Sigmoid colon (tissue), 7 donors: ENCODE results near the gene PELI1. TPM values are rescaled to one million over a fixed set of nuclear protein-coding genes. Genes with fewer than 3 reads are reported as not detected.

Experiments used
- DNase-seq: peaks from one replicate; pipeline ENCODE4 v3.0.0-alpha.2; 2019
- H3K27ac ChIP-seq, 4 donors: fragments of 200-600 bp; sonication (generic); one replicate each; pipeline ENCODE4 v1.5.1; 2016 to 2019; ENCODE audit warnings: mild to moderate bottlenecking in 1 of 4
- H3K27me3 ChIP-seq, 3 donors: fragments of 200-600 bp; sonication (generic); one replicate each; pipeline ENCODE4 v1.5.1; 2019; ENCODE audit warnings: mild to moderate bottlenecking in 1 of 3
- H3K36me3 ChIP-seq, 4 donors: fragments of 200-600 bp; sonication (generic); one replicate each; pipeline ENCODE4 v1.5.1; 2016 to 2019
- H3K4me1 ChIP-seq, 4 donors: fragments of 200-600 bp; sonication (generic); one replicate each; pipeline ENCODE4 v1.5.1; 2017 to 2019
- H3K4me3 ChIP-seq, 4 donors: fragments of 200-600 bp; sonication (generic); one replicate each; pipeline ENCODE4 v1.5.1; 2017 to 2019; ENCODE audit warnings: mild to moderate bottlenecking in 2 of 4, moderate library complexity in 1 of 4
- H3K9me3 ChIP-seq, 4 donors: fragments of 200-600 bp in 3 of 4; sonication (generic) in 3 of 4; one replicate each; pipeline versions ENCODE4 v1.5.1 to v1.6.1; 2013 to 2019
- EP300 ChIP-seq, 4 donors: sonication (generic); formaldehyde crosslinking; IDR thresholded peaks; one replicate each; pipeline ENCODE4 v1.6.1; 2017; ENCODE audit warnings: antibody characterized with exemption in 4 of 4
- POLR2A ChIP-seq, 2 donors: fragments of 450-650 bp; IDR thresholded peaks; one replicate each; pipeline ENCODE4 v1.6.1; 2016; ENCODE audit warnings: antibody characterized with exemption in 2 of 2, mild to moderate bottlenecking in 2 of 2, moderate library complexity in 2 of 2
- POLR2AphosphoS5 ChIP-seq, 4 donors: sonication (generic); formaldehyde crosslinking; IDR thresholded peaks; one replicate each; pipeline ENCODE4 v1.6.1; 2017; ENCODE audit warnings: antibody characterized with exemption in 4 of 4
- WGBS, 2 donors: extraction: QIAGEN DNeasy Blood & Tissue Kit; methylation state at CpG; one replicate each; pipeline ENCODE4 v1.1.7; 2013; 5-methylcytosine and 5-hydroxymethylcytosine counted together
- intact Hi-C: fragments of 100-400 bp; cut with DNase I; formaldehyde crosslinking; loops from one replicate; pipeline ENCODE4 v1.15.1; 2023
- polyA plus RNA-seq, 3 donors: library from polyadenylated mRNA; stranded (reverse); fragments of 200-250 nt; gene quantifications; one replicate each; pipeline ENCODE4 v1.2.3, GENCODE V29; 2013
- total RNA-seq, 4 donors: library from RNA; depleted of rRNA; stranded (reverse); fragments of >200 nt; gene quantifications; one replicate each; pipeline ENCODE4 v1.1.0, GENCODE V29; 2016
- TF ChIP-seq, protein P1 (sequence below), 4 experiments: fragments of 450-650 bp in 3 of 4; fragments of 200-600 bp in 1 of 4; IDR thresholded peaks; one replicate each; pipeline ENCODE4 v1.5.1; 2016 to 2019; ENCODE audit warnings: antibody characterized with exemption in 4 of 4, mild to moderate bottlenecking in 3 of 4, moderate library complexity in 2 of 4
- donor health status: healthy with polysubstance abuse.
- donor health status: Bipolar disorder and iron deficiency.
- donor health status: healthy.

PELI1 gene
- total and polyA plus RNA-seq, 7 donors = 18.6 to 30.8 (median 24.3) TPM

DNA sequence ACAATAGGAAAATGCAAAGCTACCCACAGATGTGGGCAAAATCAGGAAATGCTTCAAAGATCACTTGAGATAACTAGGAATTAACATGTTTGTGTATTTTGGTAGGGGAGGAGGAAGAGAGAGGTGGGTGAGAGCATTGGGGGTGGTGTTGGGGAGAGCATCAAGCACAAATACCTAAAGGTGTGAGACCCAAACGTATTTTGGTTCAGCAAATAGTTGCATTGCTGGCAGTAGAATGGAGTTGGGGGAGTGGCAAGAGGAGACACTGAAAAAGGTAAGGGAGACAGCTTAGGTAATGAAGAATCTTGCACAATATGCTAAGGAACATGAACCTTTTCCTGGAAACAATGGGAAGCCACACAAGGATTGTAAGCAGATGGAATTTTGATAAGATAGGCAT is 1.5 kb upstream of the PELI1 start:
- intact Hi-C loops = no loop called here
- WGBS, 2 donors = 49 to 50% methylated on average over 1 of the region's 1 CpG
- no peak for DNase-seq

DNA sequence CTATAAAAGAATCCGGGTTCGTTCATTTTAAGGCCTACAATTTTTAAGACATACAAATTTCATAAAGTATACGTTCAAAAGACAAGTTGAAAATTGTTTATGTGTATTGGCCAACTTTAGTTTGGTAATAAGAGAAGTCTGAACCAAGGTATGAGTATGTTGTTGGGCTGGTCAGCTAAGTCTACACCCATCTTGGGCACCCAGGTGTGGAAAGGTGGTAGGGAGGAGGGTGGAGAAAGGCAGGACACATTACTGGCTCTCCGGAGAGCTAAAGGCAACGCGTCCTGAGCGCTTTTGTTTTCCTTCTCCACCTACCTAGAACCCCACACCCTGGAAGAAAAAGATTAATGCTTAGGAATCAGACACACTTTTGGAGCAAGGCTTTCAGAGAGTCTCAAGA is 899 bp upstream of the PELI1 start:
- no peaks in the 10 kb centered on the region for H3K36me3 ChIP-seq
- WGBS, 2 donors = 97% methylated on average over 7 of the region's 7 CpGs
- no peaks in the 10 kb centered on the region for H3K9me3 ChIP-seq
- TF ChIP-seq POLR2A (IDR thresholded peaks at IDR 0.05) (no peak), EP300 (IDR thresholded peaks at IDR 0.05) (no peak), POLR2AphosphoS5 (IDR thresholded peaks at IDR 0.05) (no peak)
- TF ChIP-seq, protein P1, sequence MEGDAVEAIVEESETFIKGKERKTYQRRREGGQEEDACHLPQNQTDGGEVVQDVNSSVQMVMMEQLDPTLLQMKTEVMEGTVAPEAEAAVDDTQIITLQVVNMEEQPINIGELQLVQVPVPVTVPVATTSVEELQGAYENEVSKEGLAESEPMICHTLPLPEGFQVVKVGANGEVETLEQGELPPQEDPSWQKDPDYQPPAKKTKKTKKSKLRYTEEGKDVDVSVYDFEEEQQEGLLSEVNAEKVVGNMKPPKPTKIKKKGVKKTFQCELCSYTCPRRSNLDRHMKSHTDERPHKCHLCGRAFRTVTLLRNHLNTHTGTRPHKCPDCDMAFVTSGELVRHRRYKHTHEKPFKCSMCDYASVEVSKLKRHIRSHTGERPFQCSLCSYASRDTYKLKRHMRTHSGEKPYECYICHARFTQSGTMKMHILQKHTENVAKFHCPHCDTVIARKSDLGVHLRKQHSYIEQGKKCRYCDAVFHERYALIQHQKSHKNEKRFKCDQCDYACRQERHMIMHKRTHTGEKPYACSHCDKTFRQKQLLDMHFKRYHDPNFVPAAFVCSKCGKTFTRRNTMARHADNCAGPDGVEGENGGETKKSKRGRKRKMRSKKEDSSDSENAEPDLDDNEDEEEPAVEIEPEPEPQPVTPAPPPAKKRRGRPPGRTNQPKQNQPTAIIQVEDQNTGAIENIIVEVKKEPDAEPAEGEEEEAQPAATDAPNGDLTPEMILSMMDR (IDR thresholded peaks at IDR 0.05) = no peak
- no peak overlapping the region for H3K4me3 ChIP-seq
- H3K27ac ChIP-seq = peak overlapping the region in 1 of 4 donors; percentile 97
- DNase-seq = no peak
- peaks cover 0 to 23% (median 18%) of the 10 kb centered on the region in 4 donors for H3K4me1 ChIP-seq
- intact Hi-C loops = no loop called here
- H3K27me3 ChIP-seq = no peaks in the 10 kb centered on the region

More for the DNA sequence above, 1.5 kb upstream of the PELI1 start:
- Histone ChIP-seq H3K4me3 (no peak overlapping the region), H3K9me3 (no peaks in the 10 kb centered on the region), H3K27me3 (no peaks in the 10 kb centered on the region), H3K36me3 (no peaks in the 10 kb centered on the region), H3K27ac (no peak overlapping the region), H3K4me1 (peaks cover 0 to 19% (median 12%) of the 10 kb centered on the region in 4 donors)
- TF ChIP-seq POLR2AphosphoS5 (IDR thresholded peaks at IDR 0.05) (no peak), EP300 (IDR thresholded peaks at IDR 0.05) (no peak)

DNA sequence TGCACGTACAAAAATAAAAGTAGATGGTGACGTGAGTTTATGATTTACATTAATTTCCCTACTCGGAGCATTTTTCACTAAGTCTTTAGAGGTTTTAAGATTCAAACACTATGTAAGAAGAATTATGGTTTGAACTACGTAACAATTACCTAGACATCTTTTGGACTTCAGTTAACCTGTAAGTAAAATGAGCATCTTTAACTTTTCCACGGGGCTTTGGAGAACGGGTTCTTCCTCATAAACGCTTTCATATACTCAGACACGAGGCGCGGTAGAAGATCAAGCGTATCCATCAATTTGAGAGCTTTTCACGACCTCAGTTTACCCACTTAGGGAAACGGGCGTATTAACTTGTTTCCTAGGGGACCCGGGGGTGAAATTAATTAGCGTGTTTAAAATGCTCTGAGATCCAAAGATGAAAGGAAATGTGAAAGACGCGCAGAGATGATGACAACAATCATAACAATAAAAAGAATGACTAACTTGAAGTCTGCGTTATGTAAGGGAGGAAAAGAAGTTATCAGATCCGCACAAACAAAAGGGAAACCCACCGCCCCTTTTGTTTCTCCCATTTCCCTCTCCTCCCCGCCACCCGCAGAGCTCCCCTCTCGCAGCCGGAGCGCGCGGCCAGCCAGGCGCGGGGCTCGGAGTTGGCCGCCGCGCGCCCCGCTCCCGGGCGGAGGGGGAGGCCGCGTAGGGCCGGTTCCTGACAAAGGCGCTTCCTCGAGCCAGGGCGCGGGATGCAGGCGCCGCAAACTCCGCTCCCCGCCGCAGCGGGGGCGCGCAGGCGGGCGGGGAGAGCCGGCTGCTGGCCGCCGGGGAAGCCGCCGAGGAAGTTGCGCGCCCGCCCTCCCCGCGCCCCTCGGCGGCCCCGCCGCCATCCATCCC is 807 bp downstream of the PELI1 start:
- Histone ChIP-seq H3K4me1 (peaks cover 0 to 40% (median 32%) of the 10 kb centered on the region in 4 donors), H3K27ac (peak overlapping the region; percentile 97 to 99 (median 98)), H3K27me3 (no peaks in the 10 kb centered on the region), H3K36me3 (no peaks in the 10 kb centered on the region), H3K9me3 (no peaks in the 10 kb centered on the region), H3K4me3 (peak overlapping the region; percentile 78 to 99 (median 92))
- intact Hi-C loops = loop anchor here (1.0 to 5.0 kb wide), 7 partner anchors 59 to 184 kb away; no protein-coding TSS in a partner anchor
- 0% methylated on average over 69 of the region's 69 CpGs for WGBS, 2 donors
- DNase-seq = peak; percentile 66
- no peak for TF ChIP-seq POLR2AphosphoS5 (IDR thresholded peaks at IDR 0.05)
- no peak for TF ChIP-seq EP300 (IDR thresholded peaks at IDR 0.05)
- TF ChIP-seq, protein P1 (IDR thresholded peaks at IDR 0.05) = no peak
- no peak for TF ChIP-seq POLR2A (IDR thresholded peaks at IDR 0.05)

DNA sequence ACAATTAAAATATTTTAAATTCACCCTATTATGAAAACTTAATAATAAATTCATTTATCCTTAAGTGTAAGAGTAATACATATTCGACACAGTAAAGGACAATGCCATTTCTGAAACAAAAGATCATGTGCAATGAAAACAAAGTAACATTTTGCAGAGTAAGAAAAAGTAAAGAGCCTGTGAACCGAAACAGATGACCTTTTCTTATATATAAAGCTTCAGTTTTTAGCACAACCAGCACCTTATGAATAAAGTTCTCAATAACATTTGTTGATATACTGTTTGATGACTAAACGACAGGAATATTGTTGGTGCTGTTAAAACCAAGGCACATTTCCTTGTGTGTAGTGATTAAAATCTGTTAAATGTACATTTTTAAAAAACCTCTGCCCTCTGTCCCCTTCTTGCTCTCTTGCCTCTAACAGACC is 1.5 kb downstream of the PELI1 start:
- intact Hi-C loops = loop anchor here (2.0 to 5.0 kb wide), 6 partner anchors 86 to 185 kb away; no protein-coding TSS in a partner anchor
- Histone ChIP-seq H3K4me3 (peak overlapping the region; percentile 78 to 99 (median 92)), H3K27ac (peak overlapping the region; percentile 97 to 99 (median 98)), H3K36me3 (no peaks in the 10 kb centered on the region), H3K4me1 (peaks cover 0 to 46% (median 35%) of the 10 kb centered on the region in 4 donors), H3K9me3 (no peaks in the 10 kb centered on the region), H3K27me3 (no peaks in the 10 kb centered on the region)
- WGBS, 2 donors = 1 to 7% methylated on average over 3 of the region's 3 CpGs
- no peak for DNase-seq
- TF ChIP-seq POLR2A (IDR thresholded peaks at IDR 0.05) (no peak), POLR2AphosphoS5 (IDR thresholded peaks at IDR 0.05) (no peak), EP300 (IDR thresholded peaks at IDR 0.05) (no peak)
- TF ChIP-seq, protein P1 (IDR thresholded peaks at IDR 0.05) = no peak
